ENCODE results near the gene ADAMTS12. TPM values are rescaled to one million over a fixed set of nuclear protein-coding genes. Genes with fewer than 3 reads are reported as not detected.

ADAMTS12 gene
- total and polyA plus RNA-seq, 9 of the 15 experiments (the other 6 are each of a cell fraction or from before 2014, with no cell fraction given): 0.11 TPM; not detected in 8

- TF ChIP-seq NFE2L1 (tag; IDR thresholded peaks at IDR 0.05; ENCODE audit: borderline replicate concordance, low read depth) (no peak), ZBTB2 (IDR thresholded peaks at IDR 0.05) (no peak), MAFG (tag; conservative IDR thresholded peaks at IDR 0.05) (no peak), ZSCAN29 (IDR thresholded peaks at IDR 0.05) (no peak)
Measured at GRCh38 chr5:33905381-33905780, 13.6 kb upstream of the ADAMTS12 start (continued).

GRCh38 chr5:33903118-33903517, 11.3 kb upstream of the ADAMTS12 start:
- Histone ChIP-seq H3K27ac (ENCODE audit: extremely low read depth, low read depth, low read length) (no peak overlapping the region), H3K4me3 (no peak overlapping the region), H3K9ac (ENCODE audit: insufficient read depth in 1 of 2, low read depth in 2 of 2, low read length in 2 of 2) (no peak overlapping the region), H3K4me1 (replicated peaks in 1 of 2; ENCODE audit: control insufficient read depth in 2 of 2, insufficient read depth in 2 of 2, low read length in 2 of 2) (no peaks in the 10 kb centered on the region), H4K20me1 (replicated peaks; ENCODE audit: control insufficient read depth, insufficient read depth, low read length) (no peaks in the 10 kb centered on the region), H2AFZ (ENCODE audit: low read depth, low read length) (no peak overlapping the region), H3K4me2 (ENCODE audit: insufficient read depth, low read length) (no peak overlapping the region), H3K27me3 (ENCODE audit: control insufficient read depth in 2 of 2, insufficient read depth in 2 of 2, low read length in 2 of 2) (no peaks in the 10 kb centered on the region), H3K9me1 (ENCODE audit: control insufficient read depth, insufficient read depth, low read length) (no peaks in the 10 kb centered on the region), H3K79me2 (ENCODE audit: control insufficient read depth, insufficient read depth, low read length) (no peaks in the 10 kb centered on the region), H3K9me3 (replicated peaks; ENCODE audit: control insufficient read depth, insufficient read depth, low read depth, low read length) (no peaks in the 10 kb centered on the region), H3K36me3 (ENCODE audit: control insufficient read depth, insufficient read depth, low read length) (no peaks in the 10 kb centered on the region)
- intact Hi-C loops (cut with micrococcal nuclease) (no loop called here), in situ Hi-C loops (cut with MboI) (no loop called here)
- ATAC-seq: no peak
- no peak for TF ChIP-seq ARID2 (IDR thresholded peaks at IDR 0.05)
- no peak for TF ChIP-seq REST (IDR thresholded peaks at IDR 0.05; ENCODE audit: borderline replicate concordance)
- no peak for TF ChIP-seq REST (CRISPR knock-in tag; IDR thresholded peaks at IDR 0.05; ENCODE audit: low read depth)
- no peak for TF ChIP-seq IRF2 (CRISPR knock-in tag; IDR thresholded peaks at IDR 0.05)
- TF ChIP-seq FOXO4 (CRISPR knock-in tag; IDR thresholded peaks at IDR 0.05): no peak
- no peak for TF ChIP-seq DACH1 (IDR thresholded peaks at IDR 0.05; ENCODE audit: partially characterized antibody)
- no TSS peak for BruUV-seq (replicated peaks)
- POLR2A ChIA-PET: no interaction called here
- 0% methylated on average over 2 of the region's 2 CpGs for WGBS (ENCODE audit: insufficient coverage, low coverage, missing lambda C conversion rate)
- CTCF ChIA-PET (ENCODE audit: low intra/inter-chr PET ratio): no interaction called here
- DNase-seq (ENCODE audit: extremely low read depth in 1 of 4, low spot score in 3 of 4): no peak
- no peak for FAIRE-seq
